Neural progenitor cell (in vitro differentiated cells): ENCODE measurements around the gene PIGN. TPM values are rescaled to one million over a fixed set of nuclear protein-coding genes. Genes with fewer than 3 reads are reported as not detected.

Experiments used
- DNase-seq: peaks from one replicate; pipeline ENCODE4 v3.0.0-alpha.2; 2016; ENCODE audit warnings: low spot score
- H2AFZ ChIP-seq: fragments of 200-600 bp; sonication (generic); replicated peaks from 2 replicates; pipeline ENCODE4 v1.6.1; 2016; ENCODE audit warnings: antibody characterized with exemption
- H3F3A ChIP-seq: fragments of 200-600 bp; sonication (generic); 2 replicates; pipeline ENCODE4 v1.6.1; 2016; ENCODE audit warnings: antibody characterized with exemption, low read depth
- H3K27ac ChIP-seq: fragments of 200-600 bp; sonication (generic); 2 replicates; pipeline ENCODE4 v1.5.1; 2016; ENCODE audit warnings: mild to moderate bottlenecking
- H3K27me3 ChIP-seq: fragments of 200-600 bp; sonication (generic); 2 replicates; pipeline ENCODE4 v1.6.1; 2016; ENCODE audit warnings: mild to moderate bottlenecking, moderate library complexity
- H3K36me3 ChIP-seq: fragments of 200-600 bp; sonication (generic); 2 replicates; pipeline ENCODE4 v1.5.1; 2016
- H3K4me1 ChIP-seq: fragments of 200-600 bp; sonication (generic); 2 replicates; pipeline ENCODE4 v1.6.1; 2016; ENCODE audit warnings: mixed run types
- H3K4me2 ChIP-seq: fragments of 200-600 bp; sonication (generic); 2 replicates; pipeline ENCODE4 v1.6.1; 2016
- H3K4me3 ChIP-seq: fragments of 200-600 bp; sonication (generic); 2 replicates; pipeline ENCODE4 v1.5.1; 2016
- H3K79me2 ChIP-seq: fragments of 200-600 bp; sonication (generic); 2 replicates; pipeline ENCODE4 v1.6.1; 2016; ENCODE audit warnings: low read depth
- H3K9ac ChIP-seq: fragments of 200-600 bp; sonication (generic); 2 replicates; pipeline ENCODE4 v1.6.1; 2016
- H3K9me3 ChIP-seq: fragments of 200-600 bp; sonication (generic); 2 replicates; pipeline ENCODE4 v1.5.1; 2016; ENCODE audit warnings: low read depth
- H4K20me1 ChIP-seq: fragments of 200-600 bp; sonication (generic); 2 replicates; pipeline ENCODE4 v1.6.1; 2016; ENCODE audit warnings: low read depth
- H3K27ac Mint-ChIP-seq: 3 replicates; pipeline ENCODE4 v1.8.0; 2021; ENCODE audit warnings: mixed read lengths
- H3K27me3 Mint-ChIP-seq: 2 replicates; pipeline ENCODE4 v1.8.0; 2022; ENCODE audit warnings: low read depth, mild to moderate bottlenecking, inconsistent platforms, moderate library complexity, mixed read lengths; ENCODE audit not compliant: insufficient read depth
- H3K36me3 Mint-ChIP-seq: 3 replicates; pipeline ENCODE4 v1.8.0; 2021; ENCODE audit warnings: mixed read lengths
- H3K4me1 Mint-ChIP-seq: 3 replicates; pipeline ENCODE4 v1.8.0; 2021; ENCODE audit warnings: mixed read lengths
- H3K4me3 Mint-ChIP-seq: 3 replicates; pipeline ENCODE4 v1.8.0; 2021; ENCODE audit warnings: mild to moderate bottlenecking, moderate library complexity, mixed read lengths
- H3K9me3 Mint-ChIP-seq: 3 replicates; pipeline ENCODE4 v1.8.0; 2020; ENCODE audit warnings: mixed read lengths
- EZH2 ChIP-seq: fragments of 200-600 bp; sonication (generic); IDR thresholded peaks from 2 replicates; pipeline ENCODE4 v1.6.1; 2017; ENCODE audit warnings: antibody characterized with exemption, mild to moderate bottlenecking, moderate library complexity
- EZH2phosphoT487 ChIP-seq: fragments of 200-600 bp; sonication (generic); IDR thresholded peaks from 2 replicates; pipeline ENCODE4 v1.6.1; 2017; ENCODE audit warnings: antibody characterized with exemption
- total RNA-seq: library from RNA; depleted of rRNA; stranded (reverse); fragments of >200 nt; gene quantifications from 2 replicates; pipeline ENCODE4 v1.2.3, GENCODE V29; 2015; ENCODE audit warnings: low replicate concordance
- TF ChIP-seq, protein P1 (sequence below): fragments of 200-600 bp; sonication (generic); IDR thresholded peaks from 2 replicates; pipeline ENCODE4 v1.5.1; 2017; ENCODE audit warnings: antibody characterized with exemption, mild to moderate bottlenecking

PIGN gene
- total RNA-seq, 1 donor from 2014 or later, result 48.9 TPM

DNA sequence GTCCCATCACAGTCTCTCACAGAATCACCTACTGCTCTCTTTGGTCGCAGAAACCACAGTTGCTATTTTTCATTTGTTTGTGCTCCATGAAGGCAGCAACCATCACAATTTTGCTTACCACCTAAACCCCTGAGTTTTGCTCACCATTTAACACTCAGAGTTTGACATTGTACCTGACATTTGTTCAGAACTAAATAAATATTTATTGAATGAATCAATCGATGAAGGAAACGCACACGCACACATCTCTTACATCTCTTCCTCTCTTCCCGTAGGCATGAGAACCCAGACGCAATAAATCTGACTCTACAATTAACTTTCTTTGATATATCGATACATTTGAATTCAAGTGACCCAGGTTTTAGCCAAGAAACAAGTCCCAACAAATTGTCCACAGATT is 188.5 kb downstream of the PIGN start:
- no peak overlapping the region for H3K4me3 Mint-ChIP-seq
- no peaks in the 10 kb centered on the region for H3K4me1 ChIP-seq
- peaks cover 5% of the 10 kb centered on the region for H3K9me3 ChIP-seq
- H3K27me3 Mint-ChIP-seq, result peaks cover 8% of the 10 kb centered on the region
- H2AFZ ChIP-seq, result no peak overlapping the region
- TF ChIP-seq EZH2phosphoT487 (no peak), EZH2 (no peak)
- TF ChIP-seq, protein P1, sequence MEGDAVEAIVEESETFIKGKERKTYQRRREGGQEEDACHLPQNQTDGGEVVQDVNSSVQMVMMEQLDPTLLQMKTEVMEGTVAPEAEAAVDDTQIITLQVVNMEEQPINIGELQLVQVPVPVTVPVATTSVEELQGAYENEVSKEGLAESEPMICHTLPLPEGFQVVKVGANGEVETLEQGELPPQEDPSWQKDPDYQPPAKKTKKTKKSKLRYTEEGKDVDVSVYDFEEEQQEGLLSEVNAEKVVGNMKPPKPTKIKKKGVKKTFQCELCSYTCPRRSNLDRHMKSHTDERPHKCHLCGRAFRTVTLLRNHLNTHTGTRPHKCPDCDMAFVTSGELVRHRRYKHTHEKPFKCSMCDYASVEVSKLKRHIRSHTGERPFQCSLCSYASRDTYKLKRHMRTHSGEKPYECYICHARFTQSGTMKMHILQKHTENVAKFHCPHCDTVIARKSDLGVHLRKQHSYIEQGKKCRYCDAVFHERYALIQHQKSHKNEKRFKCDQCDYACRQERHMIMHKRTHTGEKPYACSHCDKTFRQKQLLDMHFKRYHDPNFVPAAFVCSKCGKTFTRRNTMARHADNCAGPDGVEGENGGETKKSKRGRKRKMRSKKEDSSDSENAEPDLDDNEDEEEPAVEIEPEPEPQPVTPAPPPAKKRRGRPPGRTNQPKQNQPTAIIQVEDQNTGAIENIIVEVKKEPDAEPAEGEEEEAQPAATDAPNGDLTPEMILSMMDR, result no peak
- H4K20me1 ChIP-seq, result no peaks in the 10 kb centered on the region
- peaks cover 20% of the 10 kb centered on the region for H3K4me1 Mint-ChIP-seq
- no peak overlapping the region for H3K27ac ChIP-seq
- peak overlapping the region; percentile 10 for H3K27ac Mint-ChIP-seq
- H3K9ac ChIP-seq, result no peak overlapping the region
- H3K4me2 ChIP-seq, result no peak overlapping the region
- no peak overlapping the region for H3K4me3 ChIP-seq
- H3K79me2 ChIP-seq, result no peaks in the 10 kb centered on the region
- no peaks in the 10 kb centered on the region for H3F3A ChIP-seq
- H3K9me3 Mint-ChIP-seq, result peaks cover 42% of the 10 kb centered on the region
- no peak for DNase-seq
- no peaks in the 10 kb centered on the region for H3K27me3 ChIP-seq
- H3K36me3 Mint-ChIP-seq, result peaks cover 10% of the 10 kb centered on the region
- no peaks in the 10 kb centered on the region for H3K36me3 ChIP-seq

DNA sequence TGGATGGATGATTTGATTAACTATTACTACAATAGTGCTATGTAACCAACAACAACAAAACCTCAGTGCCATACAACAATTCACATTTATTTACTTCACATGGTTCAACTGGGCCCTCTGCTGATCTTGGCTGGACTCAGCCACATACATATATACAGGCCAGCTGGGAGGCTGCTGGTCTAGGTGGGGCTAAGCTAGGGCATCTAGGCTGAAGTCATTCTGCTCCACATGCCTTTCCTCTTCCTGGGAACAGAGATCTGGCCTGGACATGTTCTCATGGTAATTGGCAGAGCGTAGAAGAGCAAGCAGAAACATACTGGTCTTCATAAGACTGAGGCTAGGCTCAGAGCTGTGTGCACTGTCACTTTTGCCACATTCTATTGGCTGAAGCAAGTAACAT is 191.2 kb downstream of the PIGN start:
- H3K9me3 Mint-ChIP-seq, result peaks cover 22% of the 10 kb centered on the region
- no peak overlapping the region for H3K4me3 ChIP-seq
- H3K36me3 ChIP-seq, result no peaks in the 10 kb centered on the region
- no peaks in the 10 kb centered on the region for H3K4me1 ChIP-seq
- H3F3A ChIP-seq, result no peaks in the 10 kb centered on the region
- no peak overlapping the region for H3K27ac Mint-ChIP-seq
- no peak for TF ChIP-seq EZH2
- TF ChIP-seq, protein P1, result no peak
- TF ChIP-seq EZH2phosphoT487, result no peak
- no peak overlapping the region for H3K27ac ChIP-seq
- H2AFZ ChIP-seq, result no peak overlapping the region
- H3K27me3 ChIP-seq, result no peaks in the 10 kb centered on the region
- peaks cover under 1% of the 10 kb centered on the region for H3K9me3 ChIP-seq
- H3K27me3 Mint-ChIP-seq, result peaks cover 5% of the 10 kb centered on the region
- DNase-seq, result no peak
- peaks cover 29% of the 10 kb centered on the region for H3K4me1 Mint-ChIP-seq
- no peaks in the 10 kb centered on the region for H4K20me1 ChIP-seq
- H3K79me2 ChIP-seq, result no peaks in the 10 kb centered on the region
- H3K4me3 Mint-ChIP-seq, result no peak overlapping the region
- no peak overlapping the region for H3K9ac ChIP-seq
- H3K4me2 ChIP-seq, result no peak overlapping the region
- H3K36me3 Mint-ChIP-seq, result peaks cover 2% of the 10 kb centered on the region

DNA sequence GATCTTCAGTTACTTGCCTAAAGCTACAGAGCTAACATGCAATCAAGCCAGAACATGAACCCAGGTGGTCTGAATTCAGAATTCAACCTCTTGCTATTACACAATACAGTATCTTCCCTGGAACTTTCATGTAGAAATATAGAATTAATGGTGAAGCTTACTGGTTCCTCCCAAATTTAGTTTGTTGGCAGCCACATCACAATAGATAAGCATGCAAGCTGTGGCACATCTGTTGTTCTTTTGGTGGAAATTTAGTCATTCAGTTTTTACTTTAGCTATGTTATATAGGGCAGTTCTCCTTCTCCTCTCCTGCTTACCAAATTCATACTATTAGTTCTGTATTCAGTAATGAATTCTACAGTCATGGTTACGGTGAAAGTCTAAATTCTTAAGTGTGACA is 193.0 kb downstream of the PIGN start:
- no peak overlapping the region for H3K4me3 Mint-ChIP-seq
- DNase-seq, result no peak
- Histone ChIP-seq H3F3A (no peaks in the 10 kb centered on the region), H3K27ac (no peak overlapping the region), H3K9me3 (no peaks in the 10 kb centered on the region), H2AFZ (no peak overlapping the region), H3K4me2 (no peak overlapping the region), H4K20me1 (no peaks in the 10 kb centered on the region), H3K79me2 (no peaks in the 10 kb centered on the region), H3K4me3 (no peak overlapping the region), H3K36me3 (no peaks in the 10 kb centered on the region), H3K27me3 (no peaks in the 10 kb centered on the region), H3K4me1 (no peaks in the 10 kb centered on the region), H3K9ac (no peak overlapping the region)
- H3K36me3 Mint-ChIP-seq, result no peaks in the 10 kb centered on the region
- no peaks in the 10 kb centered on the region for H3K27me3 Mint-ChIP-seq
- TF ChIP-seq EZH2 (no peak), EZH2phosphoT487 (no peak)
- TF ChIP-seq, protein P1, result no peak
- H3K9me3 Mint-ChIP-seq, result peaks cover 8% of the 10 kb centered on the region
- no peak overlapping the region for H3K27ac Mint-ChIP-seq
- peaks cover 23% of the 10 kb centered on the region for H3K4me1 Mint-ChIP-seq
